ENCODE results near the gene DHTKD1.

DNA sequence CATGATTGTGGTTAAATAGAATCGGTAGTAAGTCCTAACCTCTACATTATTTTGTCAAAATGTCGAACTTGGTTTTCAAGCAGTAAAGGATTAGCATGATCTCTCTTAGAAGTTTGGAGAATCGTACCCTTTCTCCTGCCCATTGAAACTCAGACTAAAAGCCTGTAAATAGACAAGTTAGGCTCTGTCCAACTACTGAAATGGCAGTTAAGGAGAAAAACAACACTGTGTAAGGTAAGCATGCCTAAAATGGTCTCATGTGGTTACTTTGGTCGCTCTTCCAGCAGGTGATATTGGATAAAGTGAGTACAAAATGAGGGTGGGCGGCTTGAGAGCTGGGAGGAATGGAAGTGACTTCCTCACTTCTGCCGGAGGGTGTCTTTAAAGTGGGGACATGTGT, 85.8 kb downstream of the DHTKD1 start:
- TF ChIP-seq, protein P1, sequence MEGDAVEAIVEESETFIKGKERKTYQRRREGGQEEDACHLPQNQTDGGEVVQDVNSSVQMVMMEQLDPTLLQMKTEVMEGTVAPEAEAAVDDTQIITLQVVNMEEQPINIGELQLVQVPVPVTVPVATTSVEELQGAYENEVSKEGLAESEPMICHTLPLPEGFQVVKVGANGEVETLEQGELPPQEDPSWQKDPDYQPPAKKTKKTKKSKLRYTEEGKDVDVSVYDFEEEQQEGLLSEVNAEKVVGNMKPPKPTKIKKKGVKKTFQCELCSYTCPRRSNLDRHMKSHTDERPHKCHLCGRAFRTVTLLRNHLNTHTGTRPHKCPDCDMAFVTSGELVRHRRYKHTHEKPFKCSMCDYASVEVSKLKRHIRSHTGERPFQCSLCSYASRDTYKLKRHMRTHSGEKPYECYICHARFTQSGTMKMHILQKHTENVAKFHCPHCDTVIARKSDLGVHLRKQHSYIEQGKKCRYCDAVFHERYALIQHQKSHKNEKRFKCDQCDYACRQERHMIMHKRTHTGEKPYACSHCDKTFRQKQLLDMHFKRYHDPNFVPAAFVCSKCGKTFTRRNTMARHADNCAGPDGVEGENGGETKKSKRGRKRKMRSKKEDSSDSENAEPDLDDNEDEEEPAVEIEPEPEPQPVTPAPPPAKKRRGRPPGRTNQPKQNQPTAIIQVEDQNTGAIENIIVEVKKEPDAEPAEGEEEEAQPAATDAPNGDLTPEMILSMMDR (IDR thresholded peaks at IDR 0.05) = no peak
- TF ChIP-seq POLR2A (IDR thresholded peaks at IDR 0.05) = no peak
